ENCODE data around the gene SHISA5.

Gene SHISA5

DNA sequence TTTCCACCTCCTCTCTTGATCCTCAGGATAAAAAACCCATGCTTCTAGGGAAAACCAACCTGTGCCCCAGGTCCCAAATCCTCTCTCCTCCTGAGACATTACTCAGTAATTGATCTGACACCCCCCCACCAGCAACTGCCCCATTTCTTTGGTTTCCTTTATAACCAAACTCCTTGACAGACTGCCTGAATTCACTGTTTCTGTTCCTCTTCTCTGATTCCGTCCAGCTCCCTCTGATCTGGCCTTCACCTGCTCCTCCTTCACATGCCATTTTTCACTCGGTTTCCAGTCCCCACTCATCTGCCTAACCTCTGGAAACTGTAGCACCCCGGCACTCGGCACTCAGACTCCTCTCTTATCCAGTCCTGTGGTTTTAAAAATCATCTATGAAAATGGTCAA is 66.2 kb downstream of the SHISA5 start:
- Histone ChIP-seq H3K36me3 (ENCODE audit: low read depth) (peaks cover 34% of the 10 kb centered on the region), H3K27ac (ENCODE audit: poor library complexity, severe bottlenecking) (no peak overlapping the region), H3K4me1 (ENCODE audit: insufficient read depth, poor library complexity, severe bottlenecking) (peaks cover 31% of the 10 kb centered on the region), H3K4me3 (ENCODE audit: severe bottlenecking) (no peak overlapping the region), H3K9me3 (ENCODE audit: severe bottlenecking) (no peaks in the 10 kb centered on the region), H3K27me3 (ENCODE audit: insufficient read depth, poor library complexity, severe bottlenecking) (no peaks in the 10 kb centered on the region)
- TF ChIP-seq CTCF (IDR thresholded peaks at IDR 0.05; ENCODE audit: poor library complexity, severe bottlenecking) = no peak
- no peak for DNase-seq (ENCODE audit: low spot score)
- ATAC-seq (ENCODE audit: low read depth) = no peak

DNA sequence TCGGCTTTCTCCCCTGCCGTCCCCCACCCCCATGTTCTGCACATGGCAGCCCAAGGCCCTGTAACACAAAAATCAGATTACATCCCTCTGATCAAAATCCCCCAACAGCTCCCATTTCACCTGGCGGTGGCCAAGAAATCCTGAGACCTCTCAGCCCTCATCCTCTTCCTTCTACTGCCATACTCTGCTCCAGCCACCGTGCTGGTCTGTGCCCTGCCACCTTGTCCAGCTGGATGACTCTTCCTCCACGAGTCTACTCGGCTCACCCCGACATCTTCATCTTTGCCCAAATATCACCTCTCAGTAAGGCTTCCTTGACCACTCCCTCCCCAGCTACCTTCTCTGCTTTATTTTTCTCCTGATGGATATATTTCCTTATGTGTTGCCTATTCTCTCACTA is 67.1 kb downstream of the SHISA5 start:
- no peaks in the 10 kb centered on the region for H3K27me3 ChIP-seq (ENCODE audit: insufficient read depth, poor library complexity, severe bottlenecking)
- no peaks in the 10 kb centered on the region for H3K9me3 ChIP-seq (ENCODE audit: severe bottlenecking)
- H3K4me3 ChIP-seq (ENCODE audit: severe bottlenecking) = no peak overlapping the region
- peaks cover 34% of the 10 kb centered on the region for H3K36me3 ChIP-seq (ENCODE audit: low read depth)
- DNase-seq (ENCODE audit: low spot score) = no peak
- peaks cover 41% of the 10 kb centered on the region for H3K4me1 ChIP-seq (ENCODE audit: insufficient read depth, poor library complexity, severe bottlenecking)
- no peak for TF ChIP-seq CTCF (IDR thresholded peaks at IDR 0.05; ENCODE audit: poor library complexity, severe bottlenecking)
- ATAC-seq (ENCODE audit: low read depth) = no peak
- peak overlapping the region; percentile 92 for H3K27ac ChIP-seq (ENCODE audit: poor library complexity, severe bottlenecking)

DNA sequence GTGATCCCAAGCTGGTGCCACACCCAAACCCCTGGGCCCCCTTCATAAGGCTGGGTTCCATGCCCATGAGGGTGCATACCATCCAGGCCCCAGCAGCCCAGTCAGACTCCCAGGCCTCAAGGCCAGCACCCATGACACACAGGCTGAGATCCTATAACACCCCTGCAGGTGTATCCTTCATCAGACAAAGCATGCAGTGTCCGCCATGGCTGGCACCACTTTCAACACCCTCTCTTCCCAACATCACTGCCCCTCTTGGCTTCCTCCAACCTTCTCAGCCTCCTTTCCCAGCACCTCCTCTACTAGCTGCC is 67.5 kb downstream of the SHISA5 start:
- peaks cover 32% of the 10 kb centered on the region for H3K36me3 ChIP-seq (ENCODE audit: low read depth)
- no peak for TF ChIP-seq CTCF (IDR thresholded peaks at IDR 0.05; ENCODE audit: poor library complexity, severe bottlenecking)
- ATAC-seq (ENCODE audit: low read depth) = no peak

GRCh38 chr3:48435774-48436476 is 68.0 kb downstream of the SHISA5 start:
- Histone ChIP-seq H3K9me3 (ENCODE audit: severe bottlenecking) (no peaks in the 10 kb centered on the region), H3K4me1 (ENCODE audit: insufficient read depth, poor library complexity, severe bottlenecking) (peaks cover 44% of the 10 kb centered on the region), H3K27me3 (ENCODE audit: insufficient read depth, poor library complexity, severe bottlenecking) (no peaks in the 10 kb centered on the region), H3K27ac (ENCODE audit: poor library complexity, severe bottlenecking) (peak overlapping the region; percentile 92), H3K36me3 (ENCODE audit: low read depth) (peaks cover 28% of the 10 kb centered on the region), H3K4me3 (ENCODE audit: severe bottlenecking) (no peak overlapping the region)
- TF ChIP-seq CTCF (IDR thresholded peaks at IDR 0.05; ENCODE audit: poor library complexity, severe bottlenecking) = peak; percentile 98
- DNase-seq (ENCODE audit: low spot score) (peak; percentile 74), ATAC-seq (ENCODE audit: low read depth) (peak; percentile 16; the same call in 2 of the 3 replicates)

More for the DNA sequence above, 67.5 kb downstream of the SHISA5 start:
- DNase-seq (ENCODE audit: low spot score) = peak; percentile 14
- H3K27me3 ChIP-seq (ENCODE audit: insufficient read depth, poor library complexity, severe bottlenecking) = no peaks in the 10 kb centered on the region
- no peaks in the 10 kb centered on the region for H3K9me3 ChIP-seq (ENCODE audit: severe bottlenecking)
- no peak overlapping the region for H3K4me3 ChIP-seq (ENCODE audit: severe bottlenecking)
- H3K4me1 ChIP-seq (ENCODE audit: insufficient read depth, poor library complexity, severe bottlenecking) = peaks cover 41% of the 10 kb centered on the region
- peak overlapping the region; percentile 92 for H3K27ac ChIP-seq (ENCODE audit: poor library complexity, severe bottlenecking)

DNA sequence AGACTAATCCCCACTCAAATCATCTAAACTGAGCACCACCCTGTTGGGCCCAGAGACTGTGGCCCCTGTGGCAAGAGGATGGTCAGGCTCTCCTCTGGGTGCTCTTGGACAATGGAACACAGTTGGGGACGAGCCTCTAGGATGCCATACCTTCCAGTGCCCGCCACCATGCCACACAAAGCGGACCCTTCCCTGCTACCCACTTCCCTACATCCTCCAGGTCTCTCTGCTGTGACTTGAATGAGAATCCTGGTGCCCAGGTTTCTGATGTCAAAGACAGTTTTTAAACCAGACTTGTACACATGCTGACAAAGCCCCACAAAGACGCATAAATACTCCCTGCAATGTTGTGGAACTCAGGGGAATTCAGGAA is 68.8 kb downstream of the SHISA5 start:
- DNase-seq (ENCODE audit: low spot score) = no peak
- TF ChIP-seq CTCF (IDR thresholded peaks at IDR 0.05; ENCODE audit: poor library complexity, severe bottlenecking) = no peak
- no peaks in the 10 kb centered on the region for H3K9me3 ChIP-seq (ENCODE audit: severe bottlenecking)
- peaks cover 28% of the 10 kb centered on the region for H3K36me3 ChIP-seq (ENCODE audit: low read depth)
- ATAC-seq (ENCODE audit: low read depth) = no peak
- peaks cover 51% of the 10 kb centered on the region for H3K4me1 ChIP-seq (ENCODE audit: insufficient read depth, poor library complexity, severe bottlenecking)
- H3K27ac ChIP-seq (ENCODE audit: poor library complexity, severe bottlenecking) = peak overlapping the region; percentile 92
- no peak overlapping the region for H3K4me3 ChIP-seq (ENCODE audit: severe bottlenecking)
- H3K27me3 ChIP-seq (ENCODE audit: insufficient read depth, poor library complexity, severe bottlenecking) = no peaks in the 10 kb centered on the region

Data from RWPE2 (cell line).